GM19324 (cell line): Measurements from ENCODE around the gene ITGA7.

Experiments
- ATAC-seq: cut with Tn5 transposase; IDR thresholded peaks from one replicate; pipeline ENCODE4 v1.9.1; 2021; ENCODE audit warnings: mild to moderate bottlenecking, moderate library complexity; ENCODE audit not compliant: unreplicated experiment, low FRiP score

The ITGA7 gene

GRCh38 chr12:55734595-55734994 lies 26.9 kb upstream of the ITGA7 start:
- no peak for ATAC-seq

GRCh38 chr12:55733858-55734257 lies 26.2 kb upstream of the ITGA7 start:
- ATAC-seq, result no peak

- no peak for ATAC-seq
Measured at GRCh38 chr12:55733021-55733555, 25.4 kb upstream of the ITGA7 start.

- ATAC-seq, result no peak
Measured at GRCh38 chr12:55732288-55732687, 24.6 kb upstream of the ITGA7 start.

GRCh38 chr12:55729819-55730818 lies 22.4 kb upstream of the ITGA7 start:
- peak; percentile 16 for ATAC-seq

- peak; percentile 82 for ATAC-seq
Measured at GRCh38 chr12:55728939-55729818, 21.5 kb upstream of the ITGA7 start, which contains the start of gene CD63. Gene CD63 (minus strand): TSS chr12:55729009. CDS start chr12:55728341, 668 bp downstream.

- ATAC-seq, result no peak
Measured at GRCh38 chr12:55728186-55728938, 20.7 kb upstream of the ITGA7 start.

- no peak for ATAC-seq
Measured at GRCh38 chr12:55727643-55728185, 20.0 kb upstream of the ITGA7 start.

GRCh38 chr12:55726971-55727370 lies 19.3 kb upstream of the ITGA7 start:
- no peak for ATAC-seq

- ATAC-seq, result no peak
Measured at GRCh38 chr12:55725556-55725955, 17.9 kb upstream of the ITGA7 start.

- no peak for ATAC-seq
Measured at GRCh38 chr12:55724940-55725309, 17.2 kb upstream of the ITGA7 start.

- no peak for ATAC-seq
Measured at GRCh38 chr12:55724226-55724939, 16.7 kb upstream of the ITGA7 start.

GRCh38 chr12:55723516-55724225 lies 16.0 kb upstream of the ITGA7 start:
- ATAC-seq, result no peak

- ATAC-seq, result no peak
Measured at GRCh38 chr12:55722948-55723347, 15.2 kb upstream of the ITGA7 start.

GRCh38 chr12:55721601-55722213 lies 14.0 kb upstream of the ITGA7 start:
- ATAC-seq, result no peak

GRCh38 chr12:55720894-55721444 lies 13.3 kb upstream of the ITGA7 start:
- no peak for ATAC-seq

- ATAC-seq, result no peak
Measured at GRCh38 chr12:55720071-55720564, 12.4 kb upstream of the ITGA7 start, which contains the start of gene RDH5. Gene RDH5 (plus strand): TSS chr12:55720393. CDS start chr12:55721185, 792 bp downstream.

- no peak for ATAC-seq
Measured at GRCh38 chr12:55719371-55719770, 11.7 kb upstream of the ITGA7 start.
